Fibroblast of villous mesenchyme (primary cell): ENCODE measurements around the gene BNC2. TPM values are rescaled to one million over a fixed set of nuclear protein-coding genes. Genes with fewer than 3 reads are reported as not detected.

Experiments
- DNase-seq: peaks from one replicate; pipeline ENCODE4 v3.0.0-alpha.2; 2010; ENCODE audit warnings: low read depth
- H3K4me3 ChIP-seq: 2 replicates; pipeline ENCODE4 v1.5.1; 2011; ENCODE audit warnings: low read depth, mild to moderate bottlenecking, low read length
- total RNA-seq: library from RNA; depleted of rRNA; stranded (reverse); fragments of >200 nt; gene quantifications from 2 replicates; pipeline ENCODE4 v1.2.3, GENCODE V29; 2012
- TF ChIP-seq, protein P1 (sequence below): IDR thresholded peaks from 2 replicates; pipeline ENCODE4 v1.5.1; 2012; ENCODE audit warnings: low read depth, mild to moderate bottlenecking, low read length; ENCODE audit not compliant: insufficient read depth

The BNC2 gene
- total RNA-seq, 1 donor: 33.7 TPM

DNA sequence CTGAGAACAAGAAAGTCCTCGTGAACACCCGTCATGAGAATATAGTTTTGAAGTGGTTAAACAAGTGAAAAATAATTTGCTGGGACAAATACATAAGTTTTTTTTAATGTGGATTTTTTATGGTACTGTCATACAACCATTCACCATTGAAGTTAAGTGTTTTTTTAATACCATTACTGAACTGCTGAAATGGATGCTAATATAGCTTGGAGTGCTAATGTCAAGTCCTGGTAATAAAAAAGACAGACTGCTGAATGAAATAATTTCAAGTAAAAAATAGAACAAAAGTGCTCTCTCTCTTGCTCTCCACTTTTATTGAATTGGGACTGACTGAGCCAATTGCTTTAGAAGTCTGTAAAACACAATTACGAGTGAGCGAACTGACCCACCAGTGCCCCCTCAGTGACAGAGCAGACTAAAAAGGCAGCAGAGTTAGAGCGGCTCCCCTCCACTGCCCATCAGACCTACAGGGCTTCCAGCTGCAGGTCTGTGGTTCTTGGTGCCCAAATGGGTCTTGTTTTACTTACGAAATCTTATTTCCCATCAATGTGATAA lies 442.5 kb downstream of the BNC2 start:
- TF ChIP-seq, protein P1, sequence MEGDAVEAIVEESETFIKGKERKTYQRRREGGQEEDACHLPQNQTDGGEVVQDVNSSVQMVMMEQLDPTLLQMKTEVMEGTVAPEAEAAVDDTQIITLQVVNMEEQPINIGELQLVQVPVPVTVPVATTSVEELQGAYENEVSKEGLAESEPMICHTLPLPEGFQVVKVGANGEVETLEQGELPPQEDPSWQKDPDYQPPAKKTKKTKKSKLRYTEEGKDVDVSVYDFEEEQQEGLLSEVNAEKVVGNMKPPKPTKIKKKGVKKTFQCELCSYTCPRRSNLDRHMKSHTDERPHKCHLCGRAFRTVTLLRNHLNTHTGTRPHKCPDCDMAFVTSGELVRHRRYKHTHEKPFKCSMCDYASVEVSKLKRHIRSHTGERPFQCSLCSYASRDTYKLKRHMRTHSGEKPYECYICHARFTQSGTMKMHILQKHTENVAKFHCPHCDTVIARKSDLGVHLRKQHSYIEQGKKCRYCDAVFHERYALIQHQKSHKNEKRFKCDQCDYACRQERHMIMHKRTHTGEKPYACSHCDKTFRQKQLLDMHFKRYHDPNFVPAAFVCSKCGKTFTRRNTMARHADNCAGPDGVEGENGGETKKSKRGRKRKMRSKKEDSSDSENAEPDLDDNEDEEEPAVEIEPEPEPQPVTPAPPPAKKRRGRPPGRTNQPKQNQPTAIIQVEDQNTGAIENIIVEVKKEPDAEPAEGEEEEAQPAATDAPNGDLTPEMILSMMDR: no peak
- DNase-seq: no peak
- H3K4me3 ChIP-seq: no peak overlapping the region

- DNase-seq: peak; percentile 74
- no peak overlapping the region for H3K4me3 ChIP-seq
- TF ChIP-seq, protein P1: no peak
Measured at GRCh38 chr9:16426716-16427115, 443.8 kb downstream of the BNC2 start.

DNA sequence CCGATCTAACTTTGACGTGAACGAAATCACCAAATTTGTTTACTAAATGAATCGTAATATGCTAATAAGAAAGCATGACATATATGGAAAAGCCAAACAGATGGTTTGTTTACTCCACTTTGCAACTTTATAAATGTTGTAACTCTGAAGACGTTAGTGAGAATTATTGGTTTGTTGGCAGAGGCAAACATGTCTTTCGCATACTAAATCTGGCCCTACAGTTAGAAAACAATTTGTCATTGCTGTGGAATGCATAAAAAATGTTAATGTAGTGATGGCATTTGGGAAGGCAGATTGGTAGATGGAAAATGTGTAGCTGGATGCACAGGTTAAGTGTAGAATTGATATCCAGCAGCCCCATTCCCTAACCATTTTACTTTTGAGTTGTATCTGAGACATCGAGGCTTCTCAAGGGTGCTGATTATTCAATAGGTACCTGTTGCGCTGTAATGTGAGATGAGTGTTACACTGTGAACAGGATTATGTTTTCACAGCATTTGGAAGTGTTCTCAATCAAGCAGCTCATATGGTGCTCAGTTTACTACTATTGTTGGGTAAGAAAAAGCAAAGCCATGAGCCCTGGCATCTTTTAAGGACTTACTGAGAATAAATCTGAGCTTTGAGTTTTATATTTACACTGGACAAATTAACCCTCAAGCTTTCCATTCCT lies 444.8 kb downstream of the BNC2 start:
- H3K4me3 ChIP-seq: no peak overlapping the region
- DNase-seq: peak; percentile 71
- TF ChIP-seq, protein P1: no peak

- no peak for DNase-seq
- no peak overlapping the region for H3K4me3 ChIP-seq
- TF ChIP-seq, protein P1: no peak
Measured at GRCh38 chr9:16422114-16422513, 448.4 kb downstream of the BNC2 start.

DNA sequence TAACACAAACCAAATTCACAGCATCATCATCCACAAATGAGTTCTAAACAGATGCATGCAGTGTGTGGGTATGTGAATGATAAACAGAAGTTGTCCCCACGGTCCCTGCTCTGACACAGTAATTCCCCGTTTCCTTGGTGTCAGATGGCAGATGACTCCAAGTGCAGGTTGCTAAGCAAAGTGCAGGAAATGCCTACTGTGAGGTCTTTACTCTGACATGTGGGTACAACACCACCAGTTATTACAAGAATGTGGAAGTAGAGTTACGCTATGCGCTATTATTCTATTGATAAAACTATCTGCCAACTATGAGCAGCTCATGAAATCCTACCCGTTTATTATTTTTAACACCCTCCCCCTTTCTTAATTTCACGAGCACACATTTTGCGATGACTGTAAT lies 448.9 kb downstream of the BNC2 start:
- no peak overlapping the region for H3K4me3 ChIP-seq
- TF ChIP-seq, protein P1: no peak
- DNase-seq: no peak

DNA sequence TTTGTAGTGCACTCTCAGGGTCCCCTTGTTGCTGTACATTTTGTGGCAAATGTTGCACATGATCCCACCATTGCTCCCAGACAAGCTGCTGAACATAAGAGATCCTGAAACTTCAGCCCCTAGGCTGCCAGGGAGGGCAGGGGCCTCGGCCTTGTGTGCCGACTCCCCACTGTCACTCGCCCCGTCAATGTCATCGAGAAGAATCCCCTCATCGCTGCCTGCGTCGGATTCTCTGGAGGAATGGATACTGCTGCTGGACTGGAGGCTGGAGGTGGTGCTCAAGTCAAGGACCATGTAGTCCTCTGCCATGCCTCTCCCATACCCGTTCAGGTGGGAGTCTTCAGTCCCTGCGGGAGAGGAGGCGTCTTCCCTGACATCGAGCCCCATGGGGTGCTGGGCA lies 451.3 kb downstream of the BNC2 start:
- no peak for DNase-seq
- H3K4me3 ChIP-seq: no peak overlapping the region
- TF ChIP-seq, protein P1: no peak

- no peak overlapping the region for H3K4me3 ChIP-seq
Measured at GRCh38 chr9:16418721-16419120, 451.7 kb downstream of the BNC2 start.

More at GRCh38 chr9:16418721-16419120, 451.7 kb downstream of the BNC2 start:
- TF ChIP-seq, protein P1: no peak
- no peak for DNase-seq
